Measurements from ENCODE around the gene EFNA2. TPM values are rescaled to one million over a fixed set of nuclear protein-coding genes. Genes with fewer than 3 reads are reported as not detected.

Gene EFNA2
- total RNA-seq, 4 donors from 2014 or later, result 30.5 to 112 (median 40.6) TPM

- WGBS, 2 donors (ENCODE audit: low coverage in 1 of 2), result 45 to 80% methylated on average over 4 to 17 of the region's 17 CpGs
- intact Hi-C loops (cut with DNase I; ENCODE audit: low total_unique reads) (loop anchor here (10.0 kb wide), 1 partner anchor 152 kb away; no protein-coding TSS in a partner anchor), in situ Hi-C loops (cut with MboI; ENCODE audit: low pct_ligation_motif_present in 1 of 4, low pct_unique_long_range_greater_than_20kb in 1 of 4, low sequenced_read_pairs in 3 of 4) (loop anchor here in 2 of 4 donors (25.0 kb wide), 1 partner anchor 95 kb away; the partner anchor contains the start of gene NDUFS7 (in 2 of the 2))
- Histone ChIP-seq H3K4me1 (peaks cover 11 to 36% (median 32%) of the 10 kb centered on the region in 4 donors), H3K9me3 (no peaks in the 10 kb centered on the region), H3K27ac (peak overlapping the region in 3 of 4 donors; percentile 30 to 82 (median 44)), H3K36me3 (no peaks in the 10 kb centered on the region), H3K27me3 (peaks cover 60% of the 10 kb centered on the region), H3K4me3 (no peak overlapping the region)
- DNase-seq, result no peak
- TF ChIP-seq POLR2AphosphoS5 (IDR thresholded peaks at IDR 0.05), result no peak
These were observed 6.9 kb downstream of the EFNA2 start for GRCh38 chr19:1292419-1293151.

GRCh38 chr19:1293782-1294604 is 8.3 kb downstream of the EFNA2 start:
- no peak for DNase-seq
- H3K4me3 ChIP-seq, result no peak overlapping the region
- WGBS, 2 donors (ENCODE audit: low coverage in 1 of 2), result 40 to 82% methylated on average over 2 to 34 of the region's 35 CpGs
- no peak overlapping the region for H3K27ac ChIP-seq
- peaks cover 11 to 29% (median 27%) of the 10 kb centered on the region in 4 donors for H3K4me1 ChIP-seq
- H3K36me3 ChIP-seq, result no peaks in the 10 kb centered on the region
- in situ Hi-C loops (cut with MboI; ENCODE audit: low pct_ligation_motif_present in 1 of 4, low pct_unique_long_range_greater_than_20kb in 1 of 4, low sequenced_read_pairs in 3 of 4) (loop anchor here in 2 of 4 donors (25.0 kb wide), 1 partner anchor 93 kb away; the partner anchor contains the start of gene NDUFS7 (in 2 of the 2)), intact Hi-C loops (cut with DNase I; ENCODE audit: low total_unique reads) (loop anchor here (10.0 kb wide), 1 partner anchor 151 kb away; no protein-coding TSS in a partner anchor)
- no peaks in the 10 kb centered on the region for H3K9me3 ChIP-seq
- peaks cover 48% of the 10 kb centered on the region for H3K27me3 ChIP-seq
- TF ChIP-seq EP300 (IDR thresholded peaks at IDR 0.05; ENCODE audit: low read depth) (no peak), POLR2AphosphoS5 (IDR thresholded peaks at IDR 0.05) (no peak), CTCF (IDR thresholded peaks at IDR 0.05) (no peak), POLR2A (IDR thresholded peaks at IDR 0.05) (no peak)

GRCh38 chr19:1294688-1295087 is 9.0 kb downstream of the EFNA2 start:
- Histone ChIP-seq H3K9me3 (no peaks in the 10 kb centered on the region), H3K27ac (no peak overlapping the region), H3K27me3 (peaks cover 48% of the 10 kb centered on the region), H3K4me3 (no peak overlapping the region), H3K4me1 (peaks cover 11 to 29% (median 27%) of the 10 kb centered on the region in 4 donors), H3K36me3 (no peaks in the 10 kb centered on the region)
- WGBS, 2 donors (ENCODE audit: low coverage in 1 of 2), result 26 to 77% methylated on average over 2 to 14 of the region's 14 CpGs
- DNase-seq, result no peak
- intact Hi-C loops (cut with DNase I; ENCODE audit: low total_unique reads), result loop anchor here (10.0 kb wide), 1 partner anchor 150 kb away; no protein-coding TSS in a partner anchor
- in situ Hi-C loops (cut with MboI; ENCODE audit: low pct_ligation_motif_present in 1 of 4, low pct_unique_long_range_greater_than_20kb in 1 of 4, low sequenced_read_pairs in 3 of 4), result loop anchor here in 2 of 4 donors (25.0 kb wide), 1 partner anchor 93 kb away; the partner anchor contains the start of gene NDUFS7 (in 2 of the 2)
- no peak for TF ChIP-seq CTCF (IDR thresholded peaks at IDR 0.05)
- no peak for TF ChIP-seq POLR2A (IDR thresholded peaks at IDR 0.05)
- no peak for TF ChIP-seq POLR2AphosphoS5 (IDR thresholded peaks at IDR 0.05)
- no peak for TF ChIP-seq EP300 (IDR thresholded peaks at IDR 0.05; ENCODE audit: low read depth)

GRCh38 chr19:1295169-1296012 is 9.7 kb downstream of the EFNA2 start:
- DNase-seq, result no peak
- H3K4me1 ChIP-seq, result peaks cover 11 to 27% (median 26%) of the 10 kb centered on the region in 4 donors
- 54% methylated on average over 59 of the region's 82 CpGs; no CpG with 5 or more reads in 1 of the 2 donors for WGBS, 2 donors (ENCODE audit: low coverage in 1 of 2)
- H3K4me3 ChIP-seq, result no peak overlapping the region
- no peak overlapping the region for H3K27ac ChIP-seq
- in situ Hi-C loops (cut with MboI; ENCODE audit: low pct_ligation_motif_present in 1 of 4, low pct_unique_long_range_greater_than_20kb in 1 of 4, low sequenced_read_pairs in 3 of 4) (loop anchor here in 2 of 4 donors (25.0 kb wide), 1 partner anchor 92 kb away; the partner anchor contains the start of gene NDUFS7 (in 2 of the 2)), intact Hi-C loops (cut with DNase I; ENCODE audit: low total_unique reads) (loop anchor here (10.0 kb wide), 1 partner anchor 149 kb away; no protein-coding TSS in a partner anchor)
- TF ChIP-seq POLR2AphosphoS5 (IDR thresholded peaks at IDR 0.05), result no peak
- TF ChIP-seq POLR2A (IDR thresholded peaks at IDR 0.05), result no peak
- TF ChIP-seq EP300 (IDR thresholded peaks at IDR 0.05; ENCODE audit: low read depth), result no peak
- no peak for TF ChIP-seq CTCF (IDR thresholded peaks at IDR 0.05)
- no peaks in the 10 kb centered on the region for H3K9me3 ChIP-seq
- H3K36me3 ChIP-seq, result no peaks in the 10 kb centered on the region
- peaks cover 44% of the 10 kb centered on the region for H3K27me3 ChIP-seq
